Neural cell (in vitro differentiated cells): ENCODE measurements around the gene STK36. TPM values are rescaled to one million over a fixed set of nuclear protein-coding genes. Genes with fewer than 3 reads are reported as not detected.

Experiments used
- H2AFZ ChIP-seq: fragments of 200-600, 300-800 bp; sonication (generic), shearing (Covaris generic); 2 replicates; pipeline ENCODE4 v1.6.0; 2014; ENCODE audit warnings: low read depth, mild to moderate bottlenecking, antibody characterized with exemption, low read length, moderate library complexity
- H3F3A ChIP-seq: fragments of 200-600 bp; shearing (Covaris generic); 2 replicates; pipeline ENCODE4 v1.6.1; 2016; ENCODE audit warnings: mild to moderate bottlenecking, moderate library complexity, mixed read lengths, antibody characterized with exemption, low read length; ENCODE audit not compliant: insufficient read depth, poor library complexity, severe bottlenecking
- H3K27ac ChIP-seq: fragments of 200-600, 300-800 bp; sonication (generic), shearing (Covaris generic); 2 replicates; pipeline ENCODE4 v1.5.1; 2014; ENCODE audit warnings: mild to moderate bottlenecking, low read length, moderate library complexity
- H3K27me3 ChIP-seq: fragments of 300-800, 200-600 bp; sonication (generic), shearing (Covaris generic); 2 replicates; pipeline ENCODE4 v1.6.0; 2014; ENCODE audit warnings: mild to moderate bottlenecking, low read depth, low read length, moderate library complexity; ENCODE audit not compliant: insufficient read depth
- H3K36me3 ChIP-seq: fragments of 300-800, 200-600 bp; sonication (generic), shearing (Covaris generic); 2 replicates; pipeline ENCODE4 v1.5.1; 2014; ENCODE audit warnings: mild to moderate bottlenecking, antibody characterized with exemption, low read length, moderate library complexity; ENCODE audit not compliant: insufficient read depth
- H3K4me2 ChIP-seq: fragments of 300-800, 200-600 bp; sonication (generic), shearing (Covaris generic); 2 replicates; pipeline ENCODE4 v1.6.0; 2014; ENCODE audit warnings: mild to moderate bottlenecking, low read length
- H3K4me3 ChIP-seq: fragments of 300-800, 200-600 bp; sonication (generic), shearing (Covaris generic); 2 replicates; pipeline ENCODE4 v1.5.1; 2014; ENCODE audit warnings: mild to moderate bottlenecking, low read length, moderate library complexity
- H3K79me2 ChIP-seq: fragments of 200-600 bp; shearing (Covaris generic); replicated peaks from 2 replicates; pipeline ENCODE4 v1.6.0; 2014; ENCODE audit warnings: mild to moderate bottlenecking, low read length, moderate library complexity; ENCODE audit not compliant: insufficient read depth
- H3K9ac ChIP-seq: fragments of 300-800, 200-600 bp; sonication (generic), shearing (Covaris generic); 2 replicates; pipeline ENCODE4 v1.6.1; 2016; ENCODE audit warnings: mild to moderate bottlenecking, low read length, mixed read lengths
- H3K9me2 ChIP-seq: fragments of 200-600 bp; shearing (Covaris generic); 2 replicates; pipeline ENCODE4 v1.6.1; 2016; ENCODE audit warnings: mild to moderate bottlenecking, low read length, mixed read lengths; ENCODE audit not compliant: insufficient read depth
- H3K9me3 ChIP-seq: fragments of 200-600, 300-800 bp; sonication (generic), shearing (Covaris generic); 2 replicates; pipeline ENCODE4 v1.6.1; 2016; ENCODE audit warnings: mild to moderate bottlenecking, mixed run types, low read length, moderate library complexity, mixed read lengths
- H4K20me1 ChIP-seq: fragments of 200-600 bp; shearing (Covaris generic); 2 replicates; pipeline ENCODE4 v1.6.1; 2016; ENCODE audit warnings: mild to moderate bottlenecking, mixed run types; ENCODE audit not compliant: insufficient read depth
- EP300 ChIP-seq: fragments of 450-650 bp; conservative IDR thresholded peaks from 2 replicates; pipeline ENCODE4 v1.6.1; 2014; ENCODE audit warnings: antibody characterized with exemption, mild to moderate bottlenecking, moderate library complexity; ENCODE audit not compliant: poor library complexity, severe bottlenecking
- EZH2 ChIP-seq: fragments of 200-600, 300-800 bp; shearing (Covaris generic), sonication (generic); IDR thresholded peaks from 2 replicates; pipeline ENCODE4 v1.6.1; 2014; ENCODE audit warnings: antibody characterized with exemption, low read length, borderline replicate concordance, mild to moderate bottlenecking; ENCODE audit not compliant: insufficient read depth, poor library complexity, severe bottlenecking
- MXI1 ChIP-seq: fragments of 450-650 bp; conservative IDR thresholded peaks from 2 replicates; pipeline ENCODE4 v1.6.1; 2014; ENCODE audit warnings: antibody characterized with exemption, mild to moderate bottlenecking; ENCODE audit not compliant: poor library complexity, severe bottlenecking
- POLR2AphosphoS5 ChIP-seq: IDR thresholded peaks from 2 replicates; pipeline ENCODE4 v1.6.1; 2012
- RAD21 ChIP-seq: fragments of 450-650 bp; conservative IDR thresholded peaks from 2 replicates; pipeline ENCODE4 v1.6.1; 2014; ENCODE audit warnings: antibody characterized with exemption, mild to moderate bottlenecking, moderate library complexity
- REST ChIP-seq: IDR thresholded peaks from 2 replicates; pipeline ENCODE4 v1.6.1; 2012; ENCODE audit warnings: borderline replicate concordance
- SMC3 ChIP-seq: fragments of 450-650 bp; conservative IDR thresholded peaks from 2 replicates; pipeline ENCODE4 v1.6.1; 2014; ENCODE audit warnings: antibody characterized with exemption, mild to moderate bottlenecking, moderate library complexity; ENCODE audit not compliant: poor library complexity
- TAF1 ChIP-seq: IDR thresholded peaks from 2 replicates; pipeline ENCODE4 v1.6.1; 2012; ENCODE audit warnings: low read depth
- polyA plus RNA-seq: library from polyadenylated mRNA; depleted of rRNA; stranded (reverse); fragments of >200 nt; gene quantifications from 2 replicates; pipeline ENCODE4 v1.2.3, GENCODE V29; 2014
- TF ChIP-seq, protein P1 (sequence below): fragments of 450-650 bp; IDR thresholded peaks from 2 replicates; pipeline ENCODE4 v1.5.1; 2014; ENCODE audit warnings: antibody characterized with exemption, mild to moderate bottlenecking, moderate library complexity; ENCODE audit not compliant: poor library complexity, severe bottlenecking

The STK36 gene
- polyA plus RNA-seq, 1 donor from 2014 or later = 69.7 TPM

DNA sequence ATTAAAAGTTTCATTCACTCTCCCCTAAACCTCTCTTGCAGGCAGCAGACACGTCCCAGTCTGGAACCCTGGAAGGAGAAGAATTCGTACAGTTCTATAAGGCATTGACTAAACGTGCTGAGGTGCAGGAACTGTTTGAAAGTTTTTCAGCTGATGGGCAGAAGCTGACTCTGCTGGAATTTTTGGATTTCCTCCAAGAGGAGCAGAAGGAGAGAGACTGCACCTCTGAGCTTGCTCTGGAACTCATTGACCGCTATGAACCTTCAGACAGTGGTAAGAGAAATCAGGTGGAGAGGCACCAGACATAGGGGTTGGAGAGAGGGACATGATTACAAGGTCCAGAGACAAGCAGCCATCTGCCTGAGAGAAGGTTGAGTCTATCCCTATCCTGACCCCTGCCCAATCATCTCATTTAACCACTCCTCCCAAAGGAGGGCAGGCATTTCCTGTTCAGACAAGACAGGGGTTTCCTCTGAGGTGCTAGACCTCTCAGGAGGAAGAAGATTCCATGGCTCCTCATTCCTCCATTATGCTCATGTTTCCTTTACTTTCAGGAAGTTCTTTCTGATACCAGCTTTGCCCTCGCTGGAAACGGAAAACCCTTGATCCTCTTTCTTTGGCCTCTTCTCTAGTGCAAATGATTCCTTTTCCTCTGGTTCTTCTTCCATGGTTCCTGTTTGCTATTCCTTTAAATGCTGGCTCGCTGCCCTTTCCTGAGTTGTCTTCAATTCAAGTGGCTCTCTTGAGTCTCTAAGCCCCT, 49.1 kb upstream of the STK36 start:
- Histone ChIP-seq H3K4me2 (no peak overlapping the region), H3K9me2 (no peaks in the 10 kb centered on the region), H3K27me3 (no peaks in the 10 kb centered on the region), H2AFZ (no peak overlapping the region), H3F3A (no peaks in the 10 kb centered on the region), H3K9ac (no peak overlapping the region), H3K79me2 (no peaks in the 10 kb centered on the region), H3K36me3 (no peaks in the 10 kb centered on the region), H3K9me3 (no peaks in the 10 kb centered on the region), H3K27ac (no peak overlapping the region), H3K4me3 (no peak overlapping the region), H4K20me1 (no peaks in the 10 kb centered on the region)
- TF ChIP-seq TAF1 = no peak
- TF ChIP-seq, protein P1, sequence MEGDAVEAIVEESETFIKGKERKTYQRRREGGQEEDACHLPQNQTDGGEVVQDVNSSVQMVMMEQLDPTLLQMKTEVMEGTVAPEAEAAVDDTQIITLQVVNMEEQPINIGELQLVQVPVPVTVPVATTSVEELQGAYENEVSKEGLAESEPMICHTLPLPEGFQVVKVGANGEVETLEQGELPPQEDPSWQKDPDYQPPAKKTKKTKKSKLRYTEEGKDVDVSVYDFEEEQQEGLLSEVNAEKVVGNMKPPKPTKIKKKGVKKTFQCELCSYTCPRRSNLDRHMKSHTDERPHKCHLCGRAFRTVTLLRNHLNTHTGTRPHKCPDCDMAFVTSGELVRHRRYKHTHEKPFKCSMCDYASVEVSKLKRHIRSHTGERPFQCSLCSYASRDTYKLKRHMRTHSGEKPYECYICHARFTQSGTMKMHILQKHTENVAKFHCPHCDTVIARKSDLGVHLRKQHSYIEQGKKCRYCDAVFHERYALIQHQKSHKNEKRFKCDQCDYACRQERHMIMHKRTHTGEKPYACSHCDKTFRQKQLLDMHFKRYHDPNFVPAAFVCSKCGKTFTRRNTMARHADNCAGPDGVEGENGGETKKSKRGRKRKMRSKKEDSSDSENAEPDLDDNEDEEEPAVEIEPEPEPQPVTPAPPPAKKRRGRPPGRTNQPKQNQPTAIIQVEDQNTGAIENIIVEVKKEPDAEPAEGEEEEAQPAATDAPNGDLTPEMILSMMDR = no peak
- TF ChIP-seq SMC3 = no peak
- no peak for TF ChIP-seq MXI1
- no peak for TF ChIP-seq EP300
- no peak for TF ChIP-seq EZH2
- TF ChIP-seq POLR2AphosphoS5 = no peak
- TF ChIP-seq RAD21 = no peak
- TF ChIP-seq REST = no peak

DNA sequence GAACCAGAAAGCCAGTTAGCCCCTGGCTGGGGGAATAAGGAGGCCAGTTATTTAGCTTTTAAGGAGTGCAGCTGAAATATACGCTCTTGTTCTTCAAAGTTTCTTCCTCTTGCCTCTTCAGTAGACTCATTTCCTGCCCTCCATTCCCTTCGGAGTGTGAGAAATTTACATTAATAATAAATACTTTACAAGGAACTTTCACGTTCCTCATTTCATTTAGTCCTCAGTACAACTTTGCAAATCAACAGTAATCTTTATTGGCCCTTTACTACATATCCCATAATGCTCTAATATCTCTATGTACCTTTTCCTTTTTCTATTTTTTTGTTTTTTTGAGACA, 48.5 kb upstream of the STK36 start:
- Histone ChIP-seq H3K4me2 (no peak overlapping the region), H3K9me3 (no peaks in the 10 kb centered on the region), H3F3A (no peaks in the 10 kb centered on the region), H3K36me3 (no peaks in the 10 kb centered on the region), H3K9me2 (no peaks in the 10 kb centered on the region), H3K79me2 (no peaks in the 10 kb centered on the region), H3K4me3 (no peak overlapping the region), H3K27ac (no peak overlapping the region), H4K20me1 (no peaks in the 10 kb centered on the region), H2AFZ (no peak overlapping the region), H3K9ac (no peak overlapping the region), H3K27me3 (no peaks in the 10 kb centered on the region)
- TF ChIP-seq POLR2AphosphoS5 = no peak
- TF ChIP-seq EZH2 = no peak
- TF ChIP-seq, protein P1 = no peak
- no peak for TF ChIP-seq MXI1
- TF ChIP-seq RAD21 = no peak
- no peak for TF ChIP-seq SMC3
- TF ChIP-seq TAF1 = no peak
- TF ChIP-seq EP300 = no peak
- no peak for TF ChIP-seq REST
